Posterior cingulate gyrus (tissue), 11 donors: ENCODE data around the gene FLT3.
"Not testable (repeated sequence)": the region's sequence is repeated elsewhere in the genome, so short reads cannot be mapped to it uniquely, and the experiment has no call there.

Experiments used
- DNase-seq, 10 donors: peaks; one replicate each; pipeline versions ENCODE4 v3.0.0 to v3.0.0-alpha.2; 2020 to 2021; ENCODE audit warnings: mixed read lengths in 3 of 10
- intact Hi-C: fragments of 100-400 bp; cut with DNase I; formaldehyde crosslinking; loops from one replicate; pipeline ENCODE4 v1.15.1; 2023

Gene FLT3

DNA sequence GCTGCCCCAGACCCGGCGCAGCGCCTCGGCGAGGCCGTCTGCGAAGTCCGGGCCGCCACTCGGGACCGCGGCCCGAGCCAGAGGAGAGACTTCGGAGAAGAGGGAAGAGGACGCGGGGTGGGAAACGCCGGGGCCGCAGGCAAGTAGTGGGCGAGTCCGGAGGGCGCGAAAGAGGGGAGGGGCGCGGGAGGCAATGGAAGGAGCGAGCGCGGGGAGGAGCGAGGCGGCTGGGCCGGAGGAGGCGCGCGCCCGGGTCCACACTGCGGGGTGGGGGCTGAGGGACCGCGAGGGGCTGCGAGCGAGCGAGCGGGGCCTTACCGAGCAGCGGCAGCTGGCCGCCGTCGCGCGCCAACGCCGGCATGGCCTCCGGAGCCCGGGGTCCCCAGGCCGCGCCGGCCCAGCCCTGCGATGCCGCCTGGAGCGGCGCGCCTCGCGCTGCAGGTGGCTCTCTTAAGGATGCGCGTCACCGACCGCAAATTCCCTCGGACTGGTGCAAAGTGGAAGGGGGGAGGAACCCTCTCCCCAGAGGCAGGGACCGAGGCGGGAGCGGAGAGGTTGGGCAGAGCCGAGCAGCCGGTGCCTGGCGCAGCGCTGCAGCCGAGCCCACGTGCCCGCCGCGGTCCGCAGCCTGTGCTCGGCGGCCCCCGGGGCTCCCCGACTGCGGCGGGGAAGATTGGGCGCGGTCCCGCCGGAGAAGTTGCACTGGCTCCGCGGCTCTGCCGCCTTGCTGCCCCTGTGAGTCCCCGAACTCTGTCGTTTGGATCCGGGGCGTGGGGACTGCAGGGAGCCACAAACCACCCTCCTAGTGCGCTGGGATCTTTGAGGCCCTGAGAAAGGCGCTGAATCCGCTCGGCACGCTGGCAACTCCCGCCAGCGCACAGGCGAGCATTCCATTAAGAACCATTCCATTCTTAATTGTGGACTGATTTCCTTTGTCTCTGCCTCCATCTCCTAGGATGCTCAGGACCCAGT is at the start of gene FLT3:
Gene FLT3, minus strand, starts transcription at position 427 of the 972 bp plus-strand sequence. Its CDS starts 66 bp downstream, at position 361.
- peak in 8 of 10 donors; percentile 11 to 89 (median 28) for DNase-seq
- intact Hi-C loops, result no loop called here

DNA sequence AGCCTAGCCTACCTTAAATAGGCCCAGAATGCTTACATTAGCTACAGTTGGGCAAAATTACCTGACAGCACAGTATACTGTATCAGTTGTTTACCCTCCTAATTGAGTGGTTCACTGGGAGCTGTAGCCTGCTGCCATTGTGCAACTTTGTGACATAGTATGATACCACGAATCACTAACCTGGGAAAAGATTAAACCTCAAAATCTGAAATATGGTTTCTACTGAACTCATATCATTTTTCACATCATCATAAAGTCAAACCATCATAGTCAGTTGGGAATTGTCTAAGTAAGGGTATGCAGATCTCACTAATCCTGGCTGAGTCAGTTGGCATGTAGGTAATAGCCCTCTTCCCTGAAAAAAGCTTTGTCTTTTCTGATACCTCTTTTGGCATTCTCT is 47.1 kb upstream of the FLT3 start:
- intact Hi-C loops, result no loop called here
- no peak for DNase-seq

DNA sequence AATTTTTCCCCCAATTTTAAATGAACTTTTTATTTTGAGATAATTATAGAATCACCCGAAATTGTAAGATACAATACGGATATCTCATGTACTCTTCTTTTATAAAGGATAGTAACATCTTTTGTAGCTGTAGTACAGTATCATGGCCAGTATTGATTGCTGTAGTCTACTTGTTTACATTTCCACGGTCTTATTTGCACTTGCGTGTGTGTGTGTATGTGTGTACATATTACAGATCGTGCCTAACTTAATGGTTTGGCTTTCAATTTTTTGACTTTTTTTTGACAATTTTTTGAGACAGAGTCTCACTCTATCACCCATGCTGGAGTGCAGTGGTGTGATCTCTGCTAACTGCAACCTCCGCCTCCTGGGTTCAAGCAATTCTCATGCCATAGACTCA is 44.7 kb upstream of the FLT3 start:
- no peak for DNase-seq

DNA sequence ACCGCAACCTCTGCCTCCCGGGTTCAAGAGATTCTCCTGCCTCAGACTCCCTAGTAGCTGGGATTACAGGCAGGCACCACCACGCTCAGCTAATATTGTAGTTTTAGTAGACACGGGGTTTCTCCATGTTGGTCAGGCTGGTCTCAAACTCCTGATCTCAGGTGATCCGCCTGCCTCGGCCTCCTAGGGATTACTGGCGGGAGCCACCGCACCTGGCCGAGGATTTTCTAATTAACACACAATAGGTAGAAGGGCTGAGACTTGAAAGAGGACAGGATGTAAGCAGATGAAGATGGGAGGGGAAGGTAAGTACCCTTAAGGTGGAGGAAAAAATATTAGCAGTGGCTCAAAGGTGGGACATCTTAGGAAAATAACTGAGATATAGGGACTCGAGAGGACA is 41.2 kb upstream of the FLT3 start:
- intact Hi-C loops, DNase-seq: not testable (repeated sequence)

More for the DNA sequence above, 44.7 kb upstream of the FLT3 start:
- intact Hi-C loops, result no loop called here

DNA sequence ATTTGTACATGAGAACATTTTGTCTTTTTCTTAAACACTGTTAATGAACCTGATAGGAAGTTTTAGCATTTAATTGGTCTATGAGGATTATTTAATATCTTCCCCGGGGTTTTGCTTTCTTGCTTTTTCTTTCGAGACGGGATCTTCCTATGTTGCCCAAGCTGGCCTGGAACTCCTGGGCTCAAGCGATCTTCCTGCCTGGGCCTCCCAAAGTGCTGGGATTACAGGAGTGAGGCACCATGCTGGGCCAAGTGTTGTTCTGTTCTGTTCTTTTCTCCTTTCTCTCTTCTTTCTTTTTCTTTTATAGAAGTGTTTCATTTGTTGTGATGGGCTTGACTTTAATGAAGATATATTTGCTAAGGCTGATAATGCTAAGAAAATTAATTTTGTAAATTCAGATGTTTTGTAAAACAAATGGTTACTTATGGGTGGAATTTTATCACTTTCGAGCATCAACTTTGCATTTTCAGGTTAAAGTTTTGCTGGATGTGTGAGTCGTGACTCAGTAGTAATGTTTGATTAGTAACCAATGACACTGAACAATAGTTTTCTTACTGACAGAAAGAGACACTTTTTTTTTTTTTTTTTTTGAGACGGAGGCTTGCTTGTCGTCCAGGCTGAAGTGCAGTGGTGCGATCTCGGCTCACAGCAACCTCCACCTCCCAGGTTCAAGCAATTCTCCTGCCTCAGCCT is 40.2 kb upstream of the FLT3 start:
- intact Hi-C loops, result no loop called here

DNA sequence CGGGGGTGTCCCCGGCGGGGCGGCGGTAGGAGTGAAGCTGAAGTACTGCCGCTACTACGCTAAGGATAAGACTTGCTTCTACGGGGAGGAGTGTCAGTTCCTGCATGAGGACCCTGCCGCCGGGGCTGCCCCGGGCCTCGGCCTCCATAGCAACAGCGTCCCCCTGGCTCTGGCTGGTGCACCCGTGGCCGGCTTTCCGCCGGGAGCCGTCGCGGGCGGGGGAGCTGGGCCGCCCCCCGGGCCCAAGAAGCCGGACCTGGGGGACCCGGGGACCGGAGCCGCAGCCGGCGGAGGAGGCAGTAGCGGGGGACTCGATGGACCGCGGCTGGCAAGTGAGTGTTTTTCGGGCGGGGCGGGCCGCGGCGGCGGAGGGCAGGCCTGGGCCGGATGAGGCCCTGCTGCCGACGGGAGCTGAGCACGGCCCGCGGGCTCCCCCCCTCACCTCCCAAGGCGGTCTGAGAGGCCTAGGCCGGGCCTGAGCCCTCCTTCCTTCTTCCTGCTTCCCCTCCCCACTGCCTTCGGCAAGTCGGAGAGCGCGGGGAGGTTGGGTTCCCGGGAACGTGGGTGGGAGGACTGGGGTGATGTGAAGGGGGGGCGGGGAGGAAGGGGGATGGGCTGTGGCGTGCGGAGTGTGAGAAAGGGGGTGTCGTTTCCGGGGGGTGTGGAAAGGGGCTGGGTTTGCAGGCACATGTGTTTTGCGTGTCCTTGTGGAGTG is 38.5 kb upstream of the FLT3 start:
- intact Hi-C loops, result no loop called here
- peak; percentile 33 to 93 (median 62) for DNase-seq

More for the DNA sequence above, 40.2 kb upstream of the FLT3 start:
- no peak for DNase-seq

DNA sequence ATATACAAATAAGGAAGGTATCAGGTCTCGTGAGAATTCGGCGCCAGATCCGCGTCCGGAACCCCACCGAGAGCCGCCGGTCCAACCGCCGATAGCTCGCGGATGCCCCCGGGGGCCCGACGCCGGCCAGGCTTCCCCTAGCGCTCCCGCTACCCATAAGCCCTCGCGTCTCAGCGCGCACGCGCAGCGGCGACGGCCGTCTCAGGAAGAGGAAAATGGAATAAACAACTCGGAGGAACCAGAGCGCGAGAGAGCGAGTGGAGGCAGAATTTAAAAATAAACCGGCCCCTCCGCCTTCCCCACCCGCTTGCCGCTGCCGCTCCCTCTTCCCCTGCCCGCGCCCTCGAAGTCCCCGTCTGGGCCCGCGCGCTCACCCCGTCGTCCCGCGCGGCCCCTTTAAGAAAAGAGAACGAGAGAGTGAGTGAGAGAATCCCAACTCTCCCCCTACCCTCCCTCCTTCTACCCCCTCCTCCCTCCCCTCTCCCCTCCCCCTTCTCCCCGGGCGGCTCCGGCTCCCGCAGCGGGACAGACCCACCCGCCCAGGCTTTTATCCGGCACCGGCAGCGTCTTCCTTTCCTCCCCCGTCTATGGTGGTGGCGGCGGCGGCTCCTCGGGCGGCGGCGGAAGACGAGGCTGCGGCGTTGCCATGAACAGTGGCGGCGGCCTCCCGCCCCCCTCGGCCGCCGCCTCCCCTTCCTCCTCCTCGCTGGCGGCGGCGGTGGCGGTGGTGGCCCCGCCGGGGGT is 37.8 kb upstream of the FLT3 start, which contains the start of gene PAN3:
Gene PAN3, plus strand, starts transcription at position 534 of the 744 bp plus-strand sequence. Its CDS starts 113 bp downstream, at position 647.
- DNase-seq, result peak; percentile 86 to 98 (median 92)
- intact Hi-C loops, result no loop called here

DNA sequence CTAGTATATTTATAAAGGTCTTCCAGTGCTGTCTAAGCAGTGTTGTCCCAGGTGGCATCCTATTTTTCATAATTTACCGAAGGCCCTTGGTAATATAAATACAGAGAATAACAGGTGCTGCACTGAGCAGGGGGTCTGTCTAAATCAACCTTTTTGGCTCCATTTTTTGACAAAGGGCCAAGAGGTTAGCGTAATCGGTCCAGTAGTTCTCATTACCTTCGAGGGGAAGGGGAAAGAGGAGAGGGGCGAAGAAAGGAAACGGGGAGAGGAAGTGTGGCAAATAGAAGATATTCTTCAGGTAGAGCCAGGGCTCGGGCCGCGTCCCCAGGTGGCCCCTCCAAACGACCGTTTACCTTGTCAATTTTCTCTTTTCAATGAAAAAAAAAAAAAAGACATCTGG is 37.2 kb upstream of the FLT3 start:
- no peak for DNase-seq
- intact Hi-C loops, result no loop called here

DNA sequence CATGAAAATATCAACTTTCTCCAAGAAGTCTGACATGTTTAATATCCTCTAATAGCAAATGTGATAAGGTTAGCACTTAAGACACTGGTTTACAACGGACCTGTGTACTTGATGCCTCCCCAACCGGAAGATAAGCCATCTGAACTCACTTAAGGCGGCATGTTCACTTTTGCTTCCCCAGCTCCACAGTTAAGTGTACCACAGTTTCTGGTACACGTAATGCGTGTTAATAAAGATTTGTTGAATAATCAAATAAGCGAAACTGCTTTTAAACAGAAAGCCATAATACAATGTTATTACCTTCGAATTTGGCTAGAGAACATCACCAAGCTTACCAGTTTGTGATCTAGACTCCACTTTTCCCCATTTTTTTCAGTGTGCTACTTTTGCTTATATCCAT is 36.5 kb upstream of the FLT3 start:
- DNase-seq, result no peak
- intact Hi-C loops, result no loop called here

DNA sequence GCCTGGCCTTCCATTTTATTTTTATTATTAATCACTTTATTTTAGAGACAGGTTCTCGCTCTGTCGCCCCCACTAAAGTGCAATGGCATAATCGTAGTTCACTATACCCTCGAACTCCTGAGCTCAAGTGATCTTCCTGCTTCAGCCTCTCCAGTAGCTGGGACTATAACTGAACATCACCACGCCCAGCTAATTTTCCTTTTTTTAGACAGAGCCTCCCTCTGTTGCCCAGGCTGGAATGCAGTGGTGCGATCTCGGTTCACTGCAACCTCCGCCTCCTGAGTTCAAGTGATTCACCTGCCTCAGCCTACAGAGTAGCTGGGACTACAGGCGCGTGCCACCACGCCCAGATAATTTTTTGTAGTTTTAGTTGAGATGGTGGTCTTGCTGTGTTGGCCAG is 31.3 kb upstream of the FLT3 start:
- DNase-seq, result peak in 1 of 10 donors; percentile 30
- intact Hi-C loops, result no loop called here

DNA sequence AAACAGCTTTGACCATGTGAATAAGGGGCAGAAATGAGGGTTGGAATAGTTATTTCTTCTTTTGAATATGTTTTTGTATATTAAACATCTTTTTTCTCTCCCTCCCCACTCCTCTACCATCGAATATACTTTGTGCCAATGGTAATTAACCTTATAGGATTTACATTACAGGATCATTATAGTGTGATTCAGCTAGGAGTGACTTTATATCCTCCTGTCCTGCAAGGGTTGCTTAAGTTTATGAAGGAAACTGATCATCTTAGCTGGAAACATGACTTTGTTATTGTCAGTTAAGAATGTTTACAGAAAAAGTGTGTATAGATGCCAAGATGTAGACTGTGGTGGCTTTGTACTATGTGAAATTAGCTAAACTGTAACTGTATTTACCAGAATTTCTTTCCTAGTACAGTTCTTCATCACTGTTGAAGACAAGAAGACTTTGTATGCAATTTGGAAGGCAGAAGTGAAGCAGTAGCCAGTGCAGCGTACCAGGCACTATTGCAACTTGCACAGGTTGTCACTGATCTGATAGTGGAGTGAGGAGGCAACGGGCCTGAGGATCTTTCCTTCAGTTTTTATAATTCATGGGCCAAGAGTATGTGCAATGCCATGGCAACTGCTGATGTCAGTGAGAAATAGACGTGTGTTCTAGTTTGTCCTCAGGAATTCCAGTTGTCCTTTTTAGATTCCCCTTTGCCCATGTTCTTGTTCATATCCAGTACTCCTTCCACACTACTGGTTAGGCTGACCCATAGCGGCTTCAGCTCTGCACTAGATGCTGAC is 29.7 kb upstream of the FLT3 start:
- intact Hi-C loops, result no loop called here
- no peak for DNase-seq

DNA sequence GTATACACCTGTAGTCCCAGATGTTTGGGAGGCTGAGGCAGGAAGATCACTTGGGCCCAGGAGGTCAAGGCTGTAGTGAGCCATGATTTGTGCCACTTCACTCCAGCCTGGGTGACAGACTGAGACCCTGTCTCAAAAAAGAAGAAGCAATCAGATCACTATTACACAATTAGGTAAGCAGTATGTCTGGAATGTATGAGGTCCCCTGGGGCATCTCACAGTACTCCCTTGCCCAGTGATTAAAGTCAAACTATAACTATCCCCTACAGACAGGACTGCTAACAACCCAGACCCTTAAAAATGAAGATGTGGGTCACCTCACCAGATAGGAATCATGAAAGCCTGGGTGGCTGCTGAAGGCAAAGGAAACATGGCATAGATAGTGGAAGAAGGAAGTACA is 28.6 kb upstream of the FLT3 start:
- intact Hi-C loops, result no loop called here
- DNase-seq, result peak in 1 of 10 donors; percentile 41

DNA sequence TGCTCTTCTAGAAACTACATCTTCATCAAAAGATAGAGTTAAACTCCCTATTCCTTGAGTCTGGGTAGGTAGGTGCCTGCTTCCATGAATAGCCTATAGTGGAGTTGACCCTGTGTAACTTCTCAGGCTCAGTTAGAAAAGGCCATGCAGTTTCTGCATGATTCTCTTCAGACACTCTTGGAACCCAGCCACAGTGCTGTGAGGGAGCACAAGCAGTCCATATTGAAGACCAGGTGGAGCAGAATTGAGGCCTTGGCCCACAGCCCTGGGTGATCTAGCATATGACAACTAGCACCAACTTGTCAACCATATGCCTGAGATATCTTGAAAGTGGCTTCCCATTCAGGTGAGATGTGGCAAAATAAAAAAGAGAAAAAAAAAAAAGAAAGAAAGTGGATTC is 27.7 kb upstream of the FLT3 start:
- intact Hi-C loops, result no loop called here
- peak in 1 of 10 donors; percentile 44 for DNase-seq

DNA sequence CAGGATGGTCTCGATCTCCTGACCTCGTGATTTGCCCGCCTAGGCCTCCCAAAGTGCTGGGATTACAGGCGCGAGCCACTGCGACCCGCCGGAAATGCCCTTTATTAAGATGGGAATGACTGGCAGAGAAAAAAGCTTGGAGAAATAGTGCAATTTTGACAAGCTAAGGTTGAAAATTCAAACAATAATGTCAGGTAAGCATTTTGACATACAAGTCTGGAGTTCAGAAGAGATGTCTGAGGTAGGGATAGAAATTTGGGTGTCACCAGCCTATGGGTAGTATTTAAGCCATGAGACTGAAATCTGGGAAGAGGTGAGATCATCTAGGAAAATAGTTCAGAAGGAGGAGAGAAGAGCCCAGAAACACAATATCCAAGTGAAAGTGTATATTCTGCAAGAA is 20.8 kb upstream of the FLT3 start:
- DNase-seq, result peak in 1 of 10 donors; percentile 33
- intact Hi-C loops, result no loop called here

DNA sequence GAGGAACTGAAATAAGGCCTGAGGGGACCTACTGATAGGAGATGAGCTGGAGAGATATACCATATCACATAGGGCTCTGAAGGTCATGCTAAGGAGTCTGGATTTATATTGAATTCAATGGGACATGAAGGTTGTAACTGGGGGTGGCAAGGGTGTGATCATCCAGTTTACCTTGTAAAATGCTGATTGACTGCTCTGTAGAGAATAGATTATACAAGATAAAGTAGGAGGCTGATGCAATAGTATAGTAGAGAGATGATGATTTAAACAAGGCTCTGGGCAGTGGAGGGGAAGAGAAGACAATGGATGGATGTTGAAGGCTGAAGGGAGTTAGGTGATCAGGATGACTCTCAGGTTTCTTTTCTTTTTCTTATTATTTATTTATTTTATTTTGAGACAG is 19.9 kb upstream of the FLT3 start:
- no peak for DNase-seq
- intact Hi-C loops, result no loop called here

DNA sequence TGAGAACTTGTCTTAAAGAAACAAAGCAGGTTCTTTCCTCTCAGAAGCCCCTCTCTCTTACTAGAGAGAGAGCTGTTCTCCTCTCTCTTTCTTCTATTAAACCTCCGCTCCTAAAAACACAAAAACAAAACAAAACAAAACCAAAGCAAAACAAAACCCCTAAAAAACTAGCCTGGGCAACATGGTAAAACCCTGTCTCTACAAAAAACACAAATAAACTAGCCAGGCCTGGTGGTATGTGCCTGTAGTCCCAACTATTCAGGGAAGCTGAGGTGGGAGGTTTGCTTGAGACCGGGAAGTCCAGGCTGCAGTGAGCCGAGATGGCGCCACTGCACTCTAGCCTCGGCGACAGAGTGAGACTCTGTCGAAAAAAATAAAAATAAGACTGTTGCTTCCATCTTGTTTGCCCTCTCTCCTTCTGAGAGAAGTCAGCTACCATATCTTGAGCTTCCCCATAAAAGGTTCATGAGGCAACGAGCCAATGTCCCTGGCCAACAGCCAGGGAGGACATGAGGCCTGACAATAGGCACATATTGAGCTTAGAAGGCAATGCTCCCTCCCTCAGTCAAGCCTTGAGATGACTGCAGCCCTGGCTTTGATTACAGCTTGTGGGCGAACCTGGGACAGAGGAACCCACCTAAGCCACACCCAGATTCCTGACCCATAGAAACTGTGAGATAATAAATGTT is 17.5 kb upstream of the FLT3 start:
- DNase-seq, result peak in 2 of 10 donors; percentile 15 to 27
- intact Hi-C loops, result no loop called here

DNA sequence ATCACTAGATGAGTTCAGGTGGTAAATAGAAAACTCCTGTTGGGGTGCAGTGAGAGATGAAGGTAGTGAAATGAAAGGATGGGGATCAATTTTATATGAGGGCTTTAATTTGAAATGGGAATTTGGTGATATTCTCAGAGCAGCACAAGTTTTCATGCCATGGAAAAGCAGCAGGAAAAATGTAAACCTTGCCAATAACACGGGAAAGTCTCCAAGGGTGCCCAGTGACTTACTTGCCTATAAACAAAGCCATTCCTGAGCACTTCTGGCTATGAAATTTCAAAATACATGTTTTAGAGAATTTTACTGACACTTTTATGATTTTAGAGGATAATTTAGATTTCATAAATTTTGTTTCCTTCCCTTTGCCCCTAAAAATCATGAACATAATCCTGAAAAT is 16.4 kb upstream of the FLT3 start:
- intact Hi-C loops, result no loop called here
- DNase-seq, result no peak

DNA sequence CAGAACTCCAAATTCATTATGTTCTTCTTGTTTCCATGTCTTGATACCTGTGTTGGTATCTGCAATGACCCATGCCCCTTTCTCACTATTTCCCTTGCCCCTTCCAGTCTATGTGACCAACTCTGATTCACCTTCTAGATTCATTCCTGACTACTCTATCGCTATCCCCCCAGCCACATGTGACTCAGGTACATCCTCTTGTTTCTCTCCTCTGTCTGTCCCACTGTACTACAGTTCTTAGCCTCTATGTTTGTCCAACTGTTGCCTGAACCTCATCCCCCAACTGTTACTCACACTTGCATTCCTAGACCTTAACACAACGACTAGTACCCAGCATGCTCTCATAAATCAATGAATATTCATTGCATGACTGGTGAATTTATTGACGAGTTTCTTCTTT is 10.0 kb upstream of the FLT3 start:
- intact Hi-C loops, result no loop called here
- DNase-seq, result no peak

DNA sequence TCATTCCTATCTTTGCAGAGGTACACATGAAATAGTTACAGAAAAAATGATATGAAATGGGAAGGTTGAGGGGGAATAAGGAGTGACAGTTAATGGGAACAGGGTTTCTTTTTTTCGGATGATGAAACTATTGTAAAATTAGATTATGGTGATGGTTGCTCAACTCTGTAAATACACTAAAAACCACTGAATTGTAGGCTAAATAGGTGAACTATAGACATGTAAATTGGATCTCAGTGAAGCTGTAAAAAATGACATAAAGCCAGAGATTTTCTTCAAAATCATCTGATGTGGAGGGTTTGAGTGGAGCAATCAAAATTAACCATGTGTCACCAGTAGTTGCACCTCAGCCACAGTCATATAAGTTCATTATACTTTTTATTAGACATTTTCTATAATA is 6.6 kb upstream of the FLT3 start:
- intact Hi-C loops, result no loop called here
- DNase-seq, result no peak
